HG03432 (cell line): ENCODE data around the gene SRP54.
"Not testable (repeated sequence)": the region's sequence is repeated elsewhere in the genome, so short reads cannot be mapped to it uniquely, and the experiment has no call there.

Source experiments
- ATAC-seq: cut with Tn5 transposase; IDR thresholded peaks from one replicate; pipeline ENCODE4 v1.9.1; 2021; ENCODE audit warnings: mild to moderate bottlenecking, moderate library complexity; ENCODE audit not compliant: unreplicated experiment

Gene SRP54

GRCh38 chr14:34983148-34983760 lies 462 bp downstream of the SRP54 start:
- peak; percentile 23 for ATAC-seq

- no peak for ATAC-seq
These were observed 994 bp downstream of the SRP54 start for GRCh38 chr14:34983786-34984185.

- ATAC-seq: no peak
These were observed 2.9 kb downstream of the SRP54 start for GRCh38 chr14:34985740-34986139.

DNA sequence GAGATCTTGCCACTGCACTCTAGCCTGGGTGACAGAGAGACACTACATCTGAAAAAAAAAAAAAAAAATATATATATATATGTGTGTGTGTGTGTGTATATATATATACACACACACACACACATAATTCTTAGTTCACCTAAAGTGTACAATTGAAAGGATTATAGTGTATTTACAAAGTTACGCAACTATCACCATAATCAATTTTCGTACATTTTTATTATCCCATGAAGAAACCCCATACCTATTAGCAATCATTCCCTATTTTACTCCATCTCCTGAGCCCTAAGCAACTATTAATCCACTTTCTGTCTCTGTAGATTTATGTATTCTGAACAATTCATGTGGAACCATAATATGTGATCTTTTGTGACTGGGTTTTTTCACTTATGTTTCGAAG lies 4.4 kb downstream of the SRP54 start:
- ATAC-seq: no peak

GRCh38 chr14:34989762-34990161 lies 7.0 kb downstream of the SRP54 start:
- ATAC-seq: no peak

DNA sequence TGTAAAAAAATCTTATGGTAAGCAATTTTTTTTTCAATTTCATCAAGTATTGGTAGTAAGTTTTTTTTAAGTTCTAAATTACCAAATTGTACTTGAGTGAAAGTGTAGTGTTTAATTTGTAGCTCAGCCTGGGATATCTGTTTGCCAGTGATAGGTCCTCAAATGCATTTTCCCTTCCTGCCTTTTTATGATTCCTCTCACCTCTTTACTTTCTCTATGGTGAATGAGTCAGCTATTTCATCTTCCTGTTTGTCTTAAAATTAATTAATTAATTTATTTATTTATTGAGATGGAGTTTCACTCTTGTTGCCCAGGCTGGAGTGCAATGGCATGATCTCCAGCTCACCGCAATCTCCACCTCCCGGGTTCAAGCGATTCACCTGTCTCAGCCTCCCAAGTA lies 10.6 kb downstream of the SRP54 start:
- no peak for ATAC-seq

GRCh38 chr14:34994668-34995067 lies 11.9 kb downstream of the SRP54 start:
- ATAC-seq: no peak

DNA sequence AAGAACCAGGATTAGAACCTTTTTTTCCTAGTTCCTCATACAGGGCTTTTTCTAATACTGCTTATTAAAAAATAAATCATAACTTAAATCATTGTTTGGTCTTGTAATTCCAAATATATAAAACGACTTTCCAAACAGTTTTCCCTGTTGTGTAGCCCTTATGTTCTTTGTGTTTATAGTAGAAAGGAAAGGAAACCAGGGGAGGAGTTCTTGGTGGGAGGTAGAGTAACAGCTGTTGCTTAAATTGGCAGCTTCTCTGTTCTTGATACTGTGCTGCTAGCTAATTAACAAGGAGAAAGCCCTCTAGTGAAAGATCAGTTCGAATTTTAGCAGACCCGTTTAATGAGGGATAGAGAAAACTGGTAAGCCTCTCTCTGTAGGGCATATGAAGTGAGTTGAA lies 15.0 kb downstream of the SRP54 start:
- ATAC-seq: no peak

DNA sequence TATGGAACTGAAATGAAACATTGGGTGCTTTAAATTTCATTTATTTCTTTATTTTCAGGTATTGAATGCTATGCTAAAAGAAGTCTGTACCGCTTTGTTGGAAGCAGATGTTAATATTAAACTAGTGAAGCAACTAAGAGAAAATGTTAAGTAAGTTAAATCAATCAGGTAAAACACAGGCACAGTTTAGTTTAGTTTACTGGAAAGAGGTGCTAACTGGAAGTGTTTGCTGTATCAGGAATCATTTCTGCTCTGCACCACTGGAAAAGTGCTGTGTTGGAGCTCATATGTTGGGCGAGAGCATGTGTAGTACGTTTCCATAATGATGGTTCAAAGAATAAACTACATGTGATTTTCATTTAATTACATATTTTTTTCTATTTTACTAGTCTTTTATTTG lies 16.7 kb downstream of the SRP54 start:
- ATAC-seq: no peak

GRCh38 chr14:35001621-35002020 lies 18.8 kb downstream of the SRP54 start:
- no peak for ATAC-seq

DNA sequence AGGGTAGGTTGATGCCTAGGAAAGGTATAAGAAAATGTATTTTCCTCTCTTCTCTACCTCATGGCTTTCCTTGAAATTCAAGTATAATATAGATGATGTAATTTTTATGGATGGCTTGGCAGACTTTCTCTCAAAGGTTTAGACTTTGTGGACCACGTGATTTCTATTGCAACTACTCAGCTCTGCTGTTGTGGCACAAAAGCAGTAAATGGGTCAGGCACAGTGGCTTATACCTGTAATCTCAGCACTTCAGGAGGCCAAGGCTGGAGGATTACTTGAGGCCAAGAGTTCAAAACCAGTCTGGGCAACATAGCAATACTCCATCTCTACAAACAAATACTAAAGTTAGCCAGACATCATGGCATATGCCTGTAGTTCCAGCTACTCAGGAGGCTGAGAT lies 22.0 kb downstream of the SRP54 start:
- ATAC-seq: no peak

GRCh38 chr14:35016568-35016967 lies 33.8 kb downstream of the SRP54 start:
- no peak for ATAC-seq

GRCh38 chr14:35020713-35021112 lies 37.9 kb downstream of the SRP54 start:
- ATAC-seq: no peak

- ATAC-seq: no peak
These were observed 45.6 kb downstream of the SRP54 start for GRCh38 chr14:35028435-35028834.

GRCh38 chr14:35032562-35032961 lies 49.8 kb downstream of the SRP54 start:
- no peak for ATAC-seq

DNA sequence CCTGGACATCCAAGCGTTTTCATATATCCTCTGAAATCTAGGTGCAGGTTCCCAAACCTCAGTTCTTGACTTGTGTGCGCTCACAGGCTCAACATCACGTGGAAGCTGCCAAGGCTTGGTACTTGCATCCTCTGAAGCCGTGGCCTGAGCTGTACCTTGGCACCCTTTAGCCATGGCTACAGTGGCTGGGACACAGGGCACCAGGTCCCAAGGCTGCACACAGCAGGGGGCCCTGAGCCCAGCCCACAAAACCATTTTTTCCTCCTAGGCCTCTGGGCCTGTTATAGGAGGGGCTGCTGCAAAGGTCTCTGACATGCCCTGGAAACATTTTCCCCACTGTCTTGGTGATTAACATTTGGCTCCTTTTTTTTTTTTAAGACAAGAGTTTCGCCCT lies 51.6 kb downstream of the SRP54 start:
- no peak for ATAC-seq

GRCh38 chr14:35034944-35035554 lies 52.3 kb downstream of the SRP54 start:
- not testable (repeated sequence) for ATAC-seq

- ATAC-seq: not testable (repeated sequence)
These were observed 55.5 kb downstream of the SRP54 start for GRCh38 chr14:35038312-35038711.

DNA sequence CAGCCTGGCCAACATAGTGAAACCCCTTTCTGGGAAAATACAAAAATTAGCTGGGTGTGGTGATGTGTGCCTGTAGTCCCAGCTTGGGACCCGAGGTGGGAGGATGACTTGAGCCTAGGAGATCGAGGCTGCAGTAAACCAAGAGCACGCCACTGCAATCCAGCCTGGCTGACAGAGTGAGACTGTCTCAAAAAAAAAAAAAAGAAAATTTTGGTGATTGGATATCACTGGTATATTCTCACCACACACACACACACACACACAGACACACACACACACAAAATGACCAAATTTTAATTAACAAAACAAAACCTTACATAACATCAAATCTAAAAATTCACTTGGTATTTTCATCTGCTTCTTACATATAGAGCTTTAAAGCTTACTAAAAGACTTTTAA lies 59.8 kb downstream of the SRP54 start:
- no peak for ATAC-seq

DNA sequence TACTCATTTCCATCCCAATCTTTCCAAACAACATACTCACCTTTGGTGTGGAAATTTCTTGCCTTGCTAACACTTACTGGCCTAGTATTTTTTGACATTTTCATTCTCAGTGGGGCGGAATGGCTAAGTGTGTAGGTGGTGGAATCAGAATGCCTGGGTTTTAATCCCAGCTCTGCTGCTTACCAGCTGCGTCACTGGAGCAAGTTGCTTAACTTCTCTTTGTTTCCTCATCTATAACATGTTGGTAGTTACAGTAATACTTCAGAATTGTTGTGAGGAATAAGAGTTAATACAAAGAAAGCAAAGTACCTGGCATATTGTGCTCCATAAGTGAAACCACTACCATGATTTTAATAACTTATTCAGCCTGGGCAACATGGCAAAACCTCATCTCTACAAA lies 60.3 kb downstream of the SRP54 start:
- ATAC-seq: no peak

DNA sequence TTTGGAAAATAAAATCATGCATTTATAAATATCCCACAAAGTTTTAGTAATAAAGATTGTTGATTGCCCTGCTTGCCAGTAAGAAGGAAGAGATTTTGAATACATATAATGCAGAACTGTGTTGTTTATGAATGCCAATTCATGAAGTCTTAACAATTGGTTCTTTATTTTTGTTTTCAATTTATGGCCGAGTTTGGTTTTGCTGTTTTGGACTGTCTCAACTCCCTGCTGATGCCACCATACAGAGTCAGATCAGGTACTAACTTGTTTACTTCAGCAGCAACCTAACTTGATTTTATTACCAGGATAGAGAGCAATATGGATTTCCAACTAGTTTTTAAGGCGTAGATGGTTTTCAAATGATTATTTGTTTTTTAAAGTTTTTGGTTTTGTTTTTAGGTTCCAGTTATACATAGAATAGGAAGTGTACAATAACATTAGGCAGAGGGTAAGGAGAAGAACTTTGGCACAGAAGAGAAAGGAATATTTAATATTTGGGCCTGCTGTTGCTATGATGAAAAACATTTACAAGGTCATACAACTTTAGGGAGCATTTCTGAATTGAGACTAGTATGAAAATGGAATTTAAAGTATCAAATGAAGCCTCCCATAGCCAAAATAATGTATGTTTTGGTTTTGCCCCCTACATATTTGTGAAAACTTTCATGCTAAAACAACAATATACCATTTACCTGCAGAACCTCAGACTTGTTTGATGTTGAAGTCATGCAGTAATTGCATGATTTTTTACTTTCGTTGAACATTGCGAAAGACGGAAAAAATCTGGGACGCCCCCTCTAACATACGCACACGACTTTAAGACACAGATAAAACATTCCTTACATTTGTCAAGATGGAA lies 62.4 kb downstream of the SRP54 start:
- ATAC-seq: no peak

DNA sequence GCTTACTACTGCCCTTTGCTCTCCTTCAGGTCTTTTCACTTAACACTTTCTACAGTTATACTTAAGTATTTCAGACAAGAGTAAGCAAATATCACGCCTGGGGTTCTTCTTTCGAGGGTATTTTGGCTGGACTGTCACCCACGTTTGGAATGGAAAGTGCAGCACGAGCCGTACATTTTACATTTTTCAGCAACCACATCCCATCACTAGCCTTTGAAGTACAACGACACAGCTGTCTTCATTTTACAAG lies 62.9 kb downstream of the SRP54 start:
- no peak for ATAC-seq
